Caco-2 (cell line): ENCODE results near the gene TMEM151A. TPM values are rescaled to one million over a fixed set of nuclear protein-coding genes. Genes with fewer than 3 reads are reported as not detected.

Experiments
- BruUV-seq: library from RNA; stranded (reverse); fragments of 400-500 nt; replicated peaks from 2 replicates; lab custom pipeline; 2021; lab: Mats Ljungman, UMichigan
- CTCF ChIA-PET: fragments of 300-600 bp; sonication (Branson Sonifier 250); formaldehyde crosslinking; loops from one replicate; lab custom pipeline; 2022; ENCODE audit warnings: antibody characterized with exemption; lab: Charles Lee
- POLR2A ChIA-PET: fragments of 300-600 bp; sonication (Branson Sonifier 250); formaldehyde crosslinking; loops from one replicate; lab custom pipeline; 2022; ENCODE audit warnings: antibody characterized with exemption; lab: Charles Lee
- DNase-seq, 2 experiments: peaks; one replicate each; pipeline versions ENCODE4 v3.0.0 to v3.0.0-alpha.2; 2020 to 2022
- H3K27me3 ChIP-seq: replicated peaks from 2 replicates; pipeline ENCODE4 v1.6.0; 2011; ENCODE audit warnings: low read length; ENCODE audit not compliant: control insufficient read depth, insufficient read depth
- H3K36me3 ChIP-seq: 2 replicates; pipeline ENCODE4 v1.5.1; 2011; ENCODE audit warnings: low read length; ENCODE audit not compliant: control insufficient read depth, insufficient read depth
- H3K4me1 ChIP-seq: fragments of 250-450 bp; sonication (Bioruptor Pico); 2 replicates; pipeline ENCODE4 v1.5.1; 2020; ENCODE audit warnings: mild to moderate bottlenecking
- H3K4me3 ChIP-seq: 2 replicates; pipeline ENCODE4 v1.5.1; 2011; ENCODE audit warnings: low read depth, mild to moderate bottlenecking, control low read depth, low read length
- H3K9me3 ChIP-seq: fragments of 250-450 bp; sonication (Bioruptor Pico); 2 replicates; pipeline ENCODE4 v1.5.1; 2020; ENCODE audit warnings: mild to moderate bottlenecking, moderate library complexity
- H3K27ac Mint-ChIP-seq: one replicate; pipeline ENCODE4 v1.8.0; 2022; ENCODE audit warnings: mixed read lengths; ENCODE audit not compliant: unreplicated experiment
- H3K27me3 Mint-ChIP-seq: one replicate; pipeline ENCODE4 v1.8.0; 2022; ENCODE audit warnings: mixed read lengths; ENCODE audit not compliant: insufficient read depth, unreplicated experiment
- H3K36me3 Mint-ChIP-seq: one replicate; pipeline ENCODE4 v1.8.0; 2022; ENCODE audit warnings: mild to moderate bottlenecking, mixed read lengths; ENCODE audit not compliant: insufficient read depth, unreplicated experiment
- H3K4me1 Mint-ChIP-seq: one replicate; pipeline ENCODE4 v1.8.0; 2022; ENCODE audit warnings: low read depth, mixed read lengths; ENCODE audit not compliant: unreplicated experiment
- H3K4me3 Mint-ChIP-seq: one replicate; pipeline ENCODE4 v1.8.0; 2022; ENCODE audit warnings: mild to moderate bottlenecking, moderate library complexity, mixed read lengths; ENCODE audit not compliant: unreplicated experiment
- H3K9me3 Mint-ChIP-seq: one replicate; pipeline ENCODE4 v1.8.0; 2022; ENCODE audit warnings: mixed read lengths; ENCODE audit not compliant: unreplicated experiment
- intact Hi-C: fragments of 100-400 bp; cut with micrococcal nuclease; formaldehyde crosslinking; loops from one replicate; pipeline ENCODE4 v1.10.0; 2022; ENCODE audit not compliant: unreplicated experiment
- total RNA-seq: library from RNA; stranded (reverse); gene quantifications from 2 replicates; pipeline ENCODE4 v1.2.3, GENCODE V29; 2022
- TF ChIP-seq, protein P1 (sequence below), 2 experiments: fragments of 200-600 bp in 1 of 2; IDR thresholded peaks; 1 replicate in 1 of 2; 2 replicates in 1 of 2; pipeline versions ENCODE4 v1.5.1 to v1.8.0; 2011 to 2022; ENCODE audit warnings: antibody characterized with exemption in 1 of 2, control low read depth in 1 of 2, inconsistent platforms in 1 of 2, low read depth in 1 of 2, low read length in 1 of 2, mild to moderate bottlenecking in 1 of 2, moderate library complexity in 1 of 2; ENCODE audit not compliant: insufficient read depth in 1 of 2, severe bottlenecking in 1 of 2, unreplicated experiment in 1 of 2

TMEM151A gene
- total RNA-seq, 1 experiment from 2014 or later, result 0.68 TPM

DNA sequence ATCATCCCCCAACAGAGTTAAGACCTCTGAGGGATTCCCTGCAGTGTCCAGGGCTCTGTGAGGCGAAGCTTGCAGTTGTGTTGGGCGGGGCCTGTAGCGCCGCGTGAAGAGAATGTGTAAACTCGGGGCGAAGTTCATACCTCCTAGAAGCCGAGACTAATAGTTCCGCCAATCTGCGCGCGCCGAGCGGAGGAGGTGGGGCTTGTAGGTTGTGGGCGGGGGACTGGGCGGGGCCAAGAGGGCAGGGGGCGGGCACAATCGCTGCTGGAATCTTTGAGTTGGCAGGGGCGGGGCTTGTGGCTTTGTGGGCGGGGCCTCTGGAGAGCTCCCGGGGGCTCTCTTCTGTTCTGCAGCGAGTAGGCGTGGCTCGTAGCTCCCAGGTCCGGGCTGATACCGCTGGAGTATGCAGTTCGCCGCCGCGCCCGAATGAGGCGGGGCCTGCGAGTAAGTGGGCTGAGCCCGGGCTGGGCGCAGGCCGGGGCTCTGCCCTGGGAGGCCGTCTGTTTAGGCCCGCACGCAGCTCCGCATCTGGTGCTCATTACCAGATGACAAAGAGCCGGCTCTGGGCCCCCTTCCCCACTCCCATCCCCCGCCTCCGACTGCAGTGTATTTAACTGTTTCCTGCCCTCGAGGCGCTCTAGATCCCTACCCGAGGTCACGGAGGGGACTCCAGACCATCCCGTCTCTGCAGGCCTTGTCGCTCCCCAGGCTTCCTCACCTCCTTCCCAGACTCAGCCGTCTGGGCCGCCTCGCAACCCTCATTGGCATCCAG is 21.0 kb downstream of the TMEM151A start:
- BruUV-seq, result no TSS peak
- POLR2A ChIA-PET, result interaction anchor here (0.5 to 2.3 kb wide), 10 partner anchors 17 to 425 kb away, joined by 3 to 34 read pairs (median 4); partner anchors contain the start of genes BANF1, BRMS1, EIF1AD and FIBP

DNA sequence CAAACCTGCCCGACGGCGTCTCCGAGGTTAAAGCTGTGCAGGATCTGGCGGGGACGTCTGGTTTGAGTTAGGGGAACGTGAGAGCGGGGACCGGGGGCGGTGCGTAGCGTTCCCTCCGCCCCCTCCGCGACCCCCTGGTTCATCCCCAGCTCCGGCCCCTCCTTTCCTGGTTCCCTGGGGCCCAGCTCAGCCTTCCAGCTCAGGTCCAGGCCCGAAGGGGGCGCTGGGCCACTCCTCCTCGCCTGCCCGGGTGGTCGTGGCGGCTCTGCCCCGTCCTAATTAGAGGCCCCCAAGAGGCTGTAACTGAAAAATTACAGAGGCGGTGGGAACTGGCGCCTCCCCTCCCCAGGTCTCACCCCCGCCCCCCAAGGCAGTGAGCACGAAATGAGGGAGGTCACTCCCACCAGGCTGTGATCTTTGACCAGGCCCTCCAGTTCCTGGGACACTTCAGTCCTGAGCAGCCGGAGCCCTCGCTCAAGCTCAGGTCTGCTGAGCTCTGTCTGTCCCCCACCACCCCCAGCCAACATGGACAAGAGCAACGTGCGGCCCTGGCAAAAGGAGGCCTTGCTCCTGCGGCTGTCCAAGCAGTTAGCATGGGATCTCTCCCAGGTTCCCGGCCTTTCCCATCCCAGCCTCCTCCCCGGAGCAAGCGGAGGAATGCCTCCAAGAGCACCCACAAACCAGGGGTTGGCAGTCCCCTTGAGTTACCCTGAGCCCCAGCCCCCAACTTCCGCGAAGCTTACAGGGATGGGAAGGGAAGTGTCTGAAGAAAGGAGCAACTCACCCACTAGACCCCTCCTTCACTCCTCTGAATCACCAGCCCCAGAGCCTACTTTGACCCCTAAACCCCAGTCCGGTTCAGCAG is 21.9 kb downstream of the TMEM151A start:
- H3K27me3 Mint-ChIP-seq, result no peaks in the 10 kb centered on the region
- H3K4me3 Mint-ChIP-seq, result peak overlapping the region; percentile 87
- TF ChIP-seq, protein P1, sequence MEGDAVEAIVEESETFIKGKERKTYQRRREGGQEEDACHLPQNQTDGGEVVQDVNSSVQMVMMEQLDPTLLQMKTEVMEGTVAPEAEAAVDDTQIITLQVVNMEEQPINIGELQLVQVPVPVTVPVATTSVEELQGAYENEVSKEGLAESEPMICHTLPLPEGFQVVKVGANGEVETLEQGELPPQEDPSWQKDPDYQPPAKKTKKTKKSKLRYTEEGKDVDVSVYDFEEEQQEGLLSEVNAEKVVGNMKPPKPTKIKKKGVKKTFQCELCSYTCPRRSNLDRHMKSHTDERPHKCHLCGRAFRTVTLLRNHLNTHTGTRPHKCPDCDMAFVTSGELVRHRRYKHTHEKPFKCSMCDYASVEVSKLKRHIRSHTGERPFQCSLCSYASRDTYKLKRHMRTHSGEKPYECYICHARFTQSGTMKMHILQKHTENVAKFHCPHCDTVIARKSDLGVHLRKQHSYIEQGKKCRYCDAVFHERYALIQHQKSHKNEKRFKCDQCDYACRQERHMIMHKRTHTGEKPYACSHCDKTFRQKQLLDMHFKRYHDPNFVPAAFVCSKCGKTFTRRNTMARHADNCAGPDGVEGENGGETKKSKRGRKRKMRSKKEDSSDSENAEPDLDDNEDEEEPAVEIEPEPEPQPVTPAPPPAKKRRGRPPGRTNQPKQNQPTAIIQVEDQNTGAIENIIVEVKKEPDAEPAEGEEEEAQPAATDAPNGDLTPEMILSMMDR (IDR thresholded peaks at IDR 0.05; ENCODE audit: insufficient read depth in 1 of 2, low read depth in 1 of 2, low read length in 1 of 2, severe bottlenecking in 1 of 2, unreplicated experiment in 1 of 2), result peak in 1 of 2 experiments; percentile 19
- no peaks in the 10 kb centered on the region for H3K36me3 ChIP-seq
- peaks cover under 1% of the 10 kb centered on the region for H3K9me3 Mint-ChIP-seq
- BruUV-seq, result no TSS peak
- POLR2A ChIA-PET, result interaction anchor here (0.5 to 2.3 kb wide), 8 partner anchors 16 to 425 kb away, joined by 3 to 34 read pairs (median 6); partner anchors contain the start of genes BANF1, BRMS1, EIF1AD and FIBP
- peak overlapping the region; percentile 91 for H3K27ac Mint-ChIP-seq
- CTCF ChIA-PET, result interaction anchor here (0.5 to 3.4 kb wide), 23 partner anchors 9 to 428 kb away, joined by 3 to 90 read pairs (median 5); partner anchors contain the start of genes MRPL11, RAB1B, RIN1 and SLC29A2
- H3K4me1 ChIP-seq, result peaks cover 26% of the 10 kb centered on the region
- peaks cover 4% of the 10 kb centered on the region for H3K4me1 Mint-ChIP-seq
- no peaks in the 10 kb centered on the region for H3K9me3 ChIP-seq
- H3K4me3 ChIP-seq, result peak overlapping the region; percentile 26
- peak in 1 of 2 experiments; percentile 40 for DNase-seq
- H3K27me3 ChIP-seq, result no peaks in the 10 kb centered on the region
- H3K36me3 Mint-ChIP-seq, result peaks cover 17% of the 10 kb centered on the region
- intact Hi-C loops, result loop anchor here (2.0 kb wide), 1 partner anchor 31 kb away; the partner anchor contains the start of gene BRMS1

More for the DNA sequence above, 21.0 kb downstream of the TMEM151A start:
- no peaks in the 10 kb centered on the region for H3K36me3 ChIP-seq
- peaks cover 17% of the 10 kb centered on the region for H3K36me3 Mint-ChIP-seq
- H3K4me1 Mint-ChIP-seq, result no peaks in the 10 kb centered on the region
- H3K27me3 Mint-ChIP-seq, result no peaks in the 10 kb centered on the region
- peak overlapping the region; percentile 52 for H3K4me3 ChIP-seq
- peaks cover 18% of the 10 kb centered on the region for H3K4me1 ChIP-seq
- H3K9me3 Mint-ChIP-seq, result no peaks in the 10 kb centered on the region
- intact Hi-C loops, result loop anchor here (1.0 to 2.0 kb wide), 5 partner anchors 16 to 77 kb away; partner anchors contain the start of genes BRMS1, RAB1B and RIN1
- peak overlapping the region; percentile 87 for H3K4me3 Mint-ChIP-seq
- DNase-seq, result peak; percentile 98 to 99
- peak overlapping the region; percentile 91 for H3K27ac Mint-ChIP-seq
- H3K9me3 ChIP-seq, result no peaks in the 10 kb centered on the region
- CTCF ChIA-PET, result interaction anchor here (0.5 to 3.4 kb wide), 35 partner anchors 9 to 428 kb away, joined by 3 to 90 read pairs (median 4); partner anchors contain the start of genes BRMS1, DPP3, FIBP and MRPL11
- H3K27me3 ChIP-seq, result no peaks in the 10 kb centered on the region
- TF ChIP-seq, protein P1 (IDR thresholded peaks at IDR 0.05; ENCODE audit: insufficient read depth in 1 of 2, low read depth in 1 of 2, low read length in 1 of 2, severe bottlenecking in 1 of 2, unreplicated experiment in 1 of 2), result no peak
